Breast epithelium (tissue), 3 donors: Measurements from ENCODE around the gene CAMSAP2.

ENCODE experiments used
- POLR2AphosphoS5 ChIP-seq, 3 donors: sonication (generic); formaldehyde crosslinking; IDR thresholded peaks; one replicate each; pipeline ENCODE4 v1.6.1; 2017; ENCODE audit warnings: antibody characterized with exemption in 3 of 3
- TF ChIP-seq, protein P1 (sequence below), 3 donors: fragments of 450-650 bp; IDR thresholded peaks; one replicate each; pipeline ENCODE4 v1.5.1; 2016 to 2017; ENCODE audit warnings: antibody characterized with exemption in 3 of 3, mild to moderate bottlenecking in 3 of 3, moderate library complexity in 3 of 3

- no peak for TF ChIP-seq POLR2AphosphoS5 (IDR thresholded peaks at IDR 0.05)
- TF ChIP-seq, protein P1, sequence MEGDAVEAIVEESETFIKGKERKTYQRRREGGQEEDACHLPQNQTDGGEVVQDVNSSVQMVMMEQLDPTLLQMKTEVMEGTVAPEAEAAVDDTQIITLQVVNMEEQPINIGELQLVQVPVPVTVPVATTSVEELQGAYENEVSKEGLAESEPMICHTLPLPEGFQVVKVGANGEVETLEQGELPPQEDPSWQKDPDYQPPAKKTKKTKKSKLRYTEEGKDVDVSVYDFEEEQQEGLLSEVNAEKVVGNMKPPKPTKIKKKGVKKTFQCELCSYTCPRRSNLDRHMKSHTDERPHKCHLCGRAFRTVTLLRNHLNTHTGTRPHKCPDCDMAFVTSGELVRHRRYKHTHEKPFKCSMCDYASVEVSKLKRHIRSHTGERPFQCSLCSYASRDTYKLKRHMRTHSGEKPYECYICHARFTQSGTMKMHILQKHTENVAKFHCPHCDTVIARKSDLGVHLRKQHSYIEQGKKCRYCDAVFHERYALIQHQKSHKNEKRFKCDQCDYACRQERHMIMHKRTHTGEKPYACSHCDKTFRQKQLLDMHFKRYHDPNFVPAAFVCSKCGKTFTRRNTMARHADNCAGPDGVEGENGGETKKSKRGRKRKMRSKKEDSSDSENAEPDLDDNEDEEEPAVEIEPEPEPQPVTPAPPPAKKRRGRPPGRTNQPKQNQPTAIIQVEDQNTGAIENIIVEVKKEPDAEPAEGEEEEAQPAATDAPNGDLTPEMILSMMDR (IDR thresholded peaks at IDR 0.05), result no peak
Measured at GRCh38 chr1:200818248-200818647, 79.6 kb downstream of the CAMSAP2 start.
